ENCODE measurements around the gene POU3F2.

POU3F2 gene

GRCh38 chr6:98844244-98845210, 10.2 kb downstream of the POU3F2 start:
- DNase-seq, result no peak

GRCh38 chr6:98845211-98846020, 11.0 kb downstream of the POU3F2 start:
- DNase-seq, result peak; percentile 85

DNA sequence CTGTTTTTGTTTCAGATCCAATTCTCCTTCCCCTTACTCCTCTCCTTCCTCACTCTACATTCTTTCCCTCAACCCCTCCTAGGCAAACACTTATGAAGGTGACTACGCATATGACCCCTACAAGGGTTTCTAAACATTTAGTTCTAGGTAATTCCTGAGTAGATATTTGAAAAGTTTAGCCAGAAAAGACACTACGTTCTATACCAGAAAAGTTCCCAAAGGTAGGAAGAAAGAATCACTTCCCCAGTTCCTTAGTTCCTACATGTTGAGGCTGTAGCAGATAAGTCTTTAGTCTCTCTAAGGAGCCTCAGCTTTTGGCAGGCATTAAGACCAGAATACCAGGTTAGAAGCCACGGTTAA, 11.6 kb downstream of the POU3F2 start:
- DNase-seq, result no peak

DNA sequence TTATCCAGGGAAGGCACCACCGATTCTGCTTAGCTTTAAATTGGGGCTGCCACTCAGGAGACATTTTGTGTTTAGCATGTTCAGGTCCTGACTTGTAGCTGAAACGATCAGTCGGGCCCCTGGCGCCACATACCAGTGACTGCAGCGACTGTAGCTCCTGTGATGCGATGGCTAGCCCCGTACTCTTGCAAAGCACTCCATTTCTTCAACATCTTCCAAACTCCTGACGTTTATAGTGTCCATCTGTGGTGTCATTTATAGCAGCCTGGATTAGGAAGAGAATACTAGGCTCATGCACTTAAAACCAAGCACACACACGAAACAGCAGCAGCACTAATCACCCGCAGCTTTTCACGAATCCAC, 13.0 kb downstream of the POU3F2 start:
- DNase-seq, result no peak

GRCh38 chr6:98847779-98848538, 13.6 kb downstream of the POU3F2 start:
- no peak for DNase-seq

- no peak for DNase-seq
Measured at GRCh38 chr6:98848539-98849242, 14.3 kb downstream of the POU3F2 start.

DNA sequence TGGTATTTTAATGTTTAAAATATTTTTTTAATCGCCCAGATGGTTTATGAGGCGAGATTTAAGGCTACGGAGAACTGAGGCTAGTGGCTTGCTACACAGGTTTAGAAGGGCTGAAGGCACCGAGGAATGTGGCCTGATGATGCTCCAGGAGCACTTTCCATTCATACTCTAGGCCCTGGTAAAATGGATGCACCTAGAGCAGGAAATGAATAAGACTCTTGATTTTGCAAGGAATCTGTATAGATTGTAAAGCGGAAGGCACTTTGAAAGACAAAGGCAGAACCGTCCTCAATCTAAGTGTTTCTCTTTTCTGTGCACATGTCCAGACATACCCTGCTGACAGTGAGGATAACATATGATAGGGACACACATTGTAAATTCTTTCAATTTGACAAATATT, 30.1 kb downstream of the POU3F2 start:
- no peak for DNase-seq

GRCh38 chr6:98871057-98871456, 36.7 kb downstream of the POU3F2 start:
- DNase-seq, result no peak

DNA sequence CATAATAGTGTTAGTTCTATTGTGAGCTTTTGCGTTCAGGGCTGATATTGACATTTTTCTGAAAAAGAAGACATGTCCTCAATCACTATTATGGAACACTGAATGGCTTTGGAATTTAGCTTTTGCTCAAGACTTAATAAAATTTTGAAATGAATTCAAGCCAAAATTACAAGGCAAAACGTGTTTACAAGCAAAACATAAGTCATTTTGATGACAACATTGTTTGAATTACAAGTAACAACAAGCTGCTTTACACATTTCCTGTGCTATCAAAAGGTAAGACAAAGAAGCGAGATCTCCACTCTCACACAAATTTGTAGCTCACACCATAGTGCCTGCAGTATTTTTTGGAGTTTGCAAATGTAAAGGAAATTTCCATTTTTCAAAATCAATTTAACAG, 37.4 kb downstream of the POU3F2 start:
- no peak for DNase-seq

DNA sequence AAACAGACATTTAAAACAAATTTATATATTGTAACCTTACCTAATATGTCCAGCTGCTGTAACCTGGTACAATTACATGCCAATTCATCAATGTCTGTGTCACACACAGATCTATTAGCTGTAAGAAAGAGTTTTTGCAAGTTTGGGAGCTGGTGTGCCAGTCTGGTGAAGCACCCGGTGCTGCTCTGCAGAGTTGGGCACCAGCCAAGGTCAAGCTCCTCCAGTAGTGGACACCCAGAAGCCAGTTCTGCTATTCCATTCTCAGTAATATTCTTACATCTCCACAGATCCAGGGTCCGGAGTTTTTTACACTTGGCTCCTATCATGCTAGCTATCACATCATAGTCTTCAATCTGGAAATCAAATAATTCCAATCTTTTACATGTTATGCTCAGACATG, 41.0 kb downstream of the POU3F2 start:
- no peak for DNase-seq

- no peak for DNase-seq
Measured at GRCh38 chr6:98877250-98877649, 42.9 kb downstream of the POU3F2 start.

DNA sequence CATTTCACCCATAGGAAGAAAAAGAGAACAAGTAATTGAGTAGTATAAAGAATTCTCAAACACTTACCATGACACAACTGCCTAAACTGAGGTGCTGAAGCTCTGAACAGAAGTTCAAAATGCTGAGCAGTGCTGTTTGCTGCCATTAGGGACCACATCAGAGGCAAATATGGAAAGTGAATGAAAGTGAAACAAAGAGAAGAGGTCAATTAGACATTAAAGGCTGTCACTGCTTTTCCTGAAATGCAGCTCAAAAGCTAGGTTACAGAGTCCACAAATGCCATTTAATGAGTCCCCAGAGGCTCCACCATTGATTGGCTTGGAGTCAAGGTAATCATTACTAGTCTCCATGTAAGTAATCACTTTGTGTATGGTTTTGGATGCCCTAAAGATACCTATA, 46.1 kb downstream of the POU3F2 start:
- DNase-seq, result no peak

- no peak for DNase-seq
Measured at GRCh38 chr6:98885330-98885729, 51.0 kb downstream of the POU3F2 start.

GRCh38 chr6:98887650-98888049, 53.3 kb downstream of the POU3F2 start:
- no peak for DNase-seq
